Loucy (cell line): ENCODE data around the gene DYNLT4.

ENCODE experiments used
- EZH2phosphoT487 ChIP-seq: fragments of 200-600 bp; IDR thresholded peaks from 2 replicates; pipeline ENCODE4 v1.6.1; 2018; ENCODE audit warnings: antibody characterized with exemption, mild to moderate bottlenecking, moderate library complexity, borderline replicate concordance
- TF ChIP-seq, protein P1 (sequence below): fragments of 200-600 bp; sonication (generic); conservative IDR thresholded peaks from 2 replicates; pipeline ENCODE4 v1.5.1; 2014; ENCODE audit warnings: mild to moderate bottlenecking, antibody characterized with exemption, low read length

DNA sequence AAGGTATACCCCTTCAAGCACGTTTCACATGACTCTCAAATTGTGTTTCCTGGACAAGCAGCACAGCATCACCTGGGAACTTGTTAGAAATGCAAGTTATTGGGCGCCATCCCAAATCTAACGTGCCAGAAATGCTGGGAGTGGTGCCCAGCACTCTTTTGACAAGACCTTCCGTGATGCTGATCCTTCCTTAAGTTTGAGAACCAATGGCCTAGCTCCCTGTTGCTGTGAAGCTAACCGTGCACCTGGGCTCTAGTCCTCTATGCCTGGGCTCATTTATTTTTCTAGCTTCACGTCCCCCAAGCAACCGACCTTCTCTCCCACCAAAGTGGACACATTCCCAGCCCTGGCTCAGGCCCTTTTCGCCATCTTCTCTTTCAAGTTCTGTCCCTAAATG, 23.5 kb downstream of the DYNLT4 start:
- no peak for TF ChIP-seq EZH2phosphoT487
- TF ChIP-seq, protein P1, sequence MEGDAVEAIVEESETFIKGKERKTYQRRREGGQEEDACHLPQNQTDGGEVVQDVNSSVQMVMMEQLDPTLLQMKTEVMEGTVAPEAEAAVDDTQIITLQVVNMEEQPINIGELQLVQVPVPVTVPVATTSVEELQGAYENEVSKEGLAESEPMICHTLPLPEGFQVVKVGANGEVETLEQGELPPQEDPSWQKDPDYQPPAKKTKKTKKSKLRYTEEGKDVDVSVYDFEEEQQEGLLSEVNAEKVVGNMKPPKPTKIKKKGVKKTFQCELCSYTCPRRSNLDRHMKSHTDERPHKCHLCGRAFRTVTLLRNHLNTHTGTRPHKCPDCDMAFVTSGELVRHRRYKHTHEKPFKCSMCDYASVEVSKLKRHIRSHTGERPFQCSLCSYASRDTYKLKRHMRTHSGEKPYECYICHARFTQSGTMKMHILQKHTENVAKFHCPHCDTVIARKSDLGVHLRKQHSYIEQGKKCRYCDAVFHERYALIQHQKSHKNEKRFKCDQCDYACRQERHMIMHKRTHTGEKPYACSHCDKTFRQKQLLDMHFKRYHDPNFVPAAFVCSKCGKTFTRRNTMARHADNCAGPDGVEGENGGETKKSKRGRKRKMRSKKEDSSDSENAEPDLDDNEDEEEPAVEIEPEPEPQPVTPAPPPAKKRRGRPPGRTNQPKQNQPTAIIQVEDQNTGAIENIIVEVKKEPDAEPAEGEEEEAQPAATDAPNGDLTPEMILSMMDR: no peak
